Stomach (tissue), 4 donors: ENCODE data around the gene MSI2.

Experiments used
- CTCF ChIP-seq, 7 experiments: fragments of 450-650 bp in 4 of 7; fragments of 200-600 bp in 3 of 7; sonication (generic) in 3 of 7; IDR thresholded peaks; one replicate each; pipeline ENCODE4 v1.5.1; 2016 to 2019; ENCODE audit warnings: antibody characterized with exemption in 7 of 7, control low read depth in 2 of 7, mild to moderate bottlenecking in 1 of 7
- POLR2A ChIP-seq, 4 donors: fragments of 450-650 bp; IDR thresholded peaks; one replicate each; pipeline ENCODE4 v1.6.1; 2016; ENCODE audit warnings: antibody characterized with exemption in 4 of 4, control low read depth in 2 of 4, mild to moderate bottlenecking in 1 of 4, moderate library complexity in 1 of 4
- POLR2AphosphoS5 ChIP-seq, 3 donors: sonication (generic); formaldehyde crosslinking; IDR thresholded peaks; one replicate each; pipeline ENCODE4 v1.6.1; 2016; ENCODE audit warnings: antibody characterized with exemption in 3 of 3

GRCh38 chr17:57514614-57515013, 258.3 kb downstream of the MSI2 start:
- TF ChIP-seq POLR2AphosphoS5 (IDR thresholded peaks at IDR 0.05) (no peak), POLR2A (IDR thresholded peaks at IDR 0.05) (no peak), CTCF (IDR thresholded peaks at IDR 0.05) (no peak)
